Brain microvascular endothelial cell (primary cell): ENCODE results near the gene TPD52L2.

Experiments used
- DNase-seq: peaks from one replicate; pipeline ENCODE4 v3.0.0-alpha.2; 2020
- H3K27ac ChIP-seq: fragments of 250-450 bp; sonication (Bioruptor Pico); 2 replicates; pipeline ENCODE4 v1.5.1; 2020; ENCODE audit warnings: mild to moderate bottlenecking, moderate library complexity
- H3K27me3 ChIP-seq: fragments of 250-450 bp; sonication (Bioruptor Pico); replicated peaks from 2 replicates; pipeline ENCODE4 v1.5.1; 2020; ENCODE audit warnings: mild to moderate bottlenecking
- H3K36me3 ChIP-seq: fragments of 250-450 bp; sonication (Bioruptor Pico); replicated peaks from 2 replicates; pipeline ENCODE4 v1.5.1; 2020; ENCODE audit warnings: mild to moderate bottlenecking
- H3K4me3 ChIP-seq: 2 replicates; pipeline ENCODE4 v1.5.1; 2011; ENCODE audit warnings: low read depth, mild to moderate bottlenecking, control low read depth, low read length, moderate library complexity
- in situ Hi-C: cut with HindIII; loops from 2 replicates; pipeline ENCODE4 v1.10.0; 2017; ENCODE audit warnings: low sequenced_read_pairs, low pct_ligation_motif_present
- TF ChIP-seq, protein P1 (sequence below): IDR thresholded peaks from 2 replicates; pipeline ENCODE4 v1.5.1; 2011; ENCODE audit warnings: low read depth, mild to moderate bottlenecking, moderate library complexity, low read length, control low read depth, inconsistent platforms; ENCODE audit errors: missing control alignments

TPD52L2 gene

DNA sequence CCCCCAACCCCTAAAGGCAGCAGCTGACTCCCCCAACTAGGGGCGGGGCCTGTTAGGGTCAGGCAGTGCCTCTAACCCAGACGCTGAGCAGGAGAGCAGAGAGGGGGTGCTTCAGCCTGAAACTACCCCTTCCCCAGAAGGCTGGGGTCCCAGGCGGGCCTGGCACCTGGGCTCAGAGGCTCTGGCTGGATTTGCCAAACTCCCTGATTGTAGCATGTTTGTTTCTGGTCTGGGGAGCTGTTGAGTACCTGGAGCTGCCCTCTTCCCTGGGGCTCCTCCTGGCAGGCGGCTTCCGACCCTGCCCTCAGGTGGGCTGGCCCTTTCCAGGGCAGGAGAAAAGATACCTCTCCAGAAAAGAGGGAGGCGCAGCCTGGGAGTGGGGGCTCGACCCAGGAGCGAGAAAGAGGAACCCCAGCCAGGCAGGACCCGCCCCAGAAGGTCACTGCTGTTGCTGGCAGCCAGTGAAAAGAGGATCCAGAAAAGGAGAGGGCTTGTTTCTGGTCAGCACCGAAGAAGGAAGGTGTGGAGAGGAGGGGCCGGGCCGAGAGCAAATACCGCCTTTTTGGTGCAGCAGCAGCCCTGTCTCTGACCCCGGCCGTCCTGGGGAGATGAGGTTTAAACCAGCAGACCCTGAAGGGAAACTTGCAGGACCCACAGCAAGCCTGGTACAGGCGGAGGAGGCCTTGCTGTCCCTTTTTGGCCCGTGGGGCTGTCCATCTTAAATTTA is 4.6 kb upstream of the TPD52L2 start:
- in situ Hi-C loops, result no loop called here
- TF ChIP-seq, protein P1, sequence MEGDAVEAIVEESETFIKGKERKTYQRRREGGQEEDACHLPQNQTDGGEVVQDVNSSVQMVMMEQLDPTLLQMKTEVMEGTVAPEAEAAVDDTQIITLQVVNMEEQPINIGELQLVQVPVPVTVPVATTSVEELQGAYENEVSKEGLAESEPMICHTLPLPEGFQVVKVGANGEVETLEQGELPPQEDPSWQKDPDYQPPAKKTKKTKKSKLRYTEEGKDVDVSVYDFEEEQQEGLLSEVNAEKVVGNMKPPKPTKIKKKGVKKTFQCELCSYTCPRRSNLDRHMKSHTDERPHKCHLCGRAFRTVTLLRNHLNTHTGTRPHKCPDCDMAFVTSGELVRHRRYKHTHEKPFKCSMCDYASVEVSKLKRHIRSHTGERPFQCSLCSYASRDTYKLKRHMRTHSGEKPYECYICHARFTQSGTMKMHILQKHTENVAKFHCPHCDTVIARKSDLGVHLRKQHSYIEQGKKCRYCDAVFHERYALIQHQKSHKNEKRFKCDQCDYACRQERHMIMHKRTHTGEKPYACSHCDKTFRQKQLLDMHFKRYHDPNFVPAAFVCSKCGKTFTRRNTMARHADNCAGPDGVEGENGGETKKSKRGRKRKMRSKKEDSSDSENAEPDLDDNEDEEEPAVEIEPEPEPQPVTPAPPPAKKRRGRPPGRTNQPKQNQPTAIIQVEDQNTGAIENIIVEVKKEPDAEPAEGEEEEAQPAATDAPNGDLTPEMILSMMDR, result no peak
- no peak for DNase-seq

GRCh38 chr20:63861365-63861934 is 3.6 kb upstream of the TPD52L2 start, which contains the start of gene ABHD16B:
Gene ABHD16B (plus strand): TSS chr20:63861498. CDS start chr20:63861541, 43 bp downstream.
- Histone ChIP-seq H3K36me3 (peaks cover 14% of the 10 kb centered on the region), H3K4me3 (no peak within 1 kb of the TSS), H3K27ac (no peak within 1 kb of the TSS), H3K27me3 (no peaks in the 10 kb centered on the region)
- in situ Hi-C loops, result no loop called here
- no peak for DNase-seq
- TF ChIP-seq, protein P1, result no peak

More for the DNA sequence above, 4.6 kb upstream of the TPD52L2 start:
- H3K36me3 ChIP-seq, result peaks cover 14% of the 10 kb centered on the region
- H3K27me3 ChIP-seq, result no peaks in the 10 kb centered on the region
- no peak overlapping the region for H3K4me3 ChIP-seq
- no peak overlapping the region for H3K27ac ChIP-seq

DNA sequence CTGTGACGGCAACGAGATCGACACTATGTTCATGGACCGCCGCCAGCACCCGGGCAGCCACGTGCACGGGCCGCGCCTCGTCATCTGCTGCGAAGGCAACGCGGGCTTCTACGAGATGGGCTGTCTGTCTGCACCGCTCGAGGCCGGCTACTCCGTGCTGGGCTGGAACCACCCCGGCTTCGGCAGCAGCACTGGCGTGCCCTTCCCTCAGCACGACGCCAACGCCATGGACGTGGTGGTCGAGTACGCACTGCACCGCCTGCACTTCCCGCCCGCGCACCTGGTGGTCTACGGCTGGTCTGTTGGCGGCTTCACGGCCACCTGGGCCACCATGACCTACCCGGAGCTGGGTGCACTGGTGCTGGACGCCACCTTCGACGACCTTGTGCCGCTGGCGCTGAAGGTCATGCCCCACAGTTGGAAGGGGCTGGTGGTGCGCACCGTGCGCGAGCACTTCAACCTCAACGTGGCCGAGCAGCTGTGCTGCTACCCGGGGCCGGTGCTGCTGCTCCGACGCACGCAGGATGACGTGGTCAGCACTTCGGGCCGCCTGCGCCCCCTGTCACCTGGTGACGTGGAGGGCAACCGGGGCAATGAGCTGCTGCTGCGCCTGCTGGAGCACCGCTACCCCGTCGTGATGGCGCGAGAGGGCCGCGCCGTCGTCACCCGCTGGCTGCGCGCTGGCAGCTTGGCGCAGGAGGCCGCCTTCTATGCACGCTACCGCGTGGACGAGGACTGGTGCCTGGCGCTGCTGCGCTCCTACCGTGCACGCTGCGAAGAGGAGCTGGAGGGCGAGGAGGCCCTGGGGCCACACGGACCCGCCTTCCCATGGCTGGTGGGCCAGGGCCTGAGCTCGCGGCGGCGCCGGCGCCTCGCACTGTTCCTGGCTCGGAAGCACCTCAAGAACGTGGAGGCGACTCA is 2.8 kb upstream of the TPD52L2 start:
- H3K27ac ChIP-seq, result no peak overlapping the region
- in situ Hi-C loops, result no loop called here
- H3K36me3 ChIP-seq, result peaks cover 14% of the 10 kb centered on the region
- no peaks in the 10 kb centered on the region for H3K27me3 ChIP-seq
- DNase-seq, result no peak
- TF ChIP-seq, protein P1, result no peak
- no peak overlapping the region for H3K4me3 ChIP-seq

GRCh38 chr20:63863021-63863797 is 1.9 kb upstream of the TPD52L2 start:
- Histone ChIP-seq H3K4me3 (peak overlapping the region; percentile 90), H3K27ac (peak overlapping the region; percentile 23), H3K36me3 (peaks cover 14% of the 10 kb centered on the region), H3K27me3 (no peaks in the 10 kb centered on the region)
- TF ChIP-seq, protein P1, result no peak
- no peak for DNase-seq
- in situ Hi-C loops, result no loop called here

GRCh38 chr20:63863798-63864544 is 1.1 kb upstream of the TPD52L2 start:
- Histone ChIP-seq H3K27ac (peak overlapping the region; percentile 23), H3K36me3 (peaks cover 17% of the 10 kb centered on the region), H3K27me3 (no peaks in the 10 kb centered on the region), H3K4me3 (peak overlapping the region; percentile 90)
- DNase-seq, result peak; percentile 52
- TF ChIP-seq, protein P1, result peak; percentile 66
- in situ Hi-C loops, result no loop called here
